ENCODE measurements around the gene TMEM150B. TPM values are rescaled to one million over a fixed set of nuclear protein-coding genes. Genes with fewer than 3 reads are reported as not detected.

Gene TMEM150B
- total and polyA plus RNA-seq, 2 donors (not counting 3 experiments of a cell fraction or from before 2014, with no cell fraction given), result not detected

- H3K4me3 ChIP-seq (replicated peaks in 1 of 3; ENCODE audit: insufficient read depth in 1 of 3, low read depth in 1 of 3, low read length in 3 of 3), result no peak overlapping the region
- no peak overlapping the region for H3K27ac ChIP-seq (ENCODE audit: insufficient read depth, low read depth, low read length)
- H3K79me2 ChIP-seq (ENCODE audit: control insufficient read depth, insufficient read depth, low read length), result no peaks in the 10 kb centered on the region
- H3K9me1 ChIP-seq (replicated peaks; ENCODE audit: control insufficient read depth, extremely low read depth, insufficient read depth, low read length), result no peaks in the 10 kb centered on the region
- POLR2A ChIA-PET, result no interaction called here
- no peak overlapping the region for H3K4me2 ChIP-seq (ENCODE audit: insufficient read depth, low read length)
- H3K36me3 ChIP-seq (ENCODE audit: control insufficient read depth in 2 of 2, extremely low read depth in 1 of 2, insufficient read depth in 2 of 2, low read length in 2 of 2), result no peaks in the 10 kb centered on the region
- TF ChIP-seq EZH2 (IDR thresholded peaks at IDR 0.05; ENCODE audit: borderline replicate concordance, low read depth, low read length, severe bottlenecking) (no peak), FOS (IDR thresholded peaks at IDR 0.05; ENCODE audit: borderline replicate concordance, insufficient read depth, low read length) (no peak), CTCF (IDR thresholded peaks at IDR 0.05; ENCODE audit: extremely low read depth in 1 of 2, insufficient read depth in 1 of 2, low read depth in 1 of 2, low read length in 2 of 2) (no peak), GATA2 (IDR thresholded peaks at IDR 0.05; ENCODE audit: insufficient read depth, insufficient read length, low read depth, low read length) (no peak), POLR2AphosphoS5 (IDR thresholded peaks at IDR 0.05; ENCODE audit: insufficient read depth, low read depth, low read length) (no peak), MYC (IDR thresholded peaks at IDR 0.05; ENCODE audit: low read depth, low read length) (no peak), JUN (IDR thresholded peaks at IDR 0.05; ENCODE audit: borderline replicate concordance, insufficient read depth, insufficient read length, low read depth) (no peak), POLR2A (IDR thresholded peaks at IDR 0.05; ENCODE audit: low read depth, low read length) (no peak), MAX (IDR thresholded peaks at IDR 0.05; ENCODE audit: insufficient read depth, insufficient read length) (no peak)
- FAIRE-seq, result no peak
- intact Hi-C loops (cut with micrococcal nuclease), result no loop called here
- no peaks in the 10 kb centered on the region for H4K20me1 ChIP-seq (replicated peaks; ENCODE audit: control insufficient read depth, extremely low read depth, insufficient read depth, low read length)
- no TSS peak for BruUV-seq (replicated peaks)
- H3K9ac ChIP-seq (replicated peaks; ENCODE audit: extremely low read depth, insufficient read depth, low read length), result no peak overlapping the region
- DNase-seq (ENCODE audit: low read depth, low spot score), result no peak
- dilution Hi-C loops (cut with MboI; ENCODE audit: extremely low pct_ligation_motif_present, low sequenced_read_pairs), result no loop called here
- CTCF ChIA-PET, result interaction anchor here (2.1 kb wide), 1 partner anchor 15 kb away, joined by 8 read pairs; no protein-coding TSS in a partner anchor
- H3K4me1 ChIP-seq (ENCODE audit: control insufficient read depth, extremely low read depth, insufficient read depth, low read length), result no peaks in the 10 kb centered on the region
- H3K9me3 ChIP-seq (replicated peaks; ENCODE audit: control insufficient read depth, insufficient read depth, low read length), result no peaks in the 10 kb centered on the region
- H2AFZ ChIP-seq (ENCODE audit: low read depth, low read length), result no peak overlapping the region
- H3K27me3 ChIP-seq (ENCODE audit: control insufficient read depth in 2 of 2, insufficient read depth in 2 of 2, low read length in 2 of 2), result no peaks in the 10 kb centered on the region
These were observed 8.5 kb downstream of the TMEM150B start for GRCh38 chr19:55316646-55317045.
